Measurements from ENCODE around the gene MSANTD2. TPM values are rescaled to one million over a fixed set of nuclear protein-coding genes. Genes with fewer than 3 reads are reported as not detected.
A peak's percentile ranks its signal among the peaks of the same experiment; 100 is the strongest.

MSANTD2 gene
- total RNA-seq, 6 experiments from 2014 or later: 2.6 to 4.7 (median 3.6) TPM

- TF ChIP-seq POLR2A (IDR thresholded peaks at IDR 0.05): no peak
- no peak for TF ChIP-seq CTCF (IDR thresholded peaks at IDR 0.05)
- no peak for ATAC-seq
- H3K27me3 ChIP-seq: no peaks in the 10 kb centered on the region
- no peak overlapping the region for H3K4me3 ChIP-seq
- H3K4me1 ChIP-seq: peaks cover 0 to 9% (median 2%) of the 10 kb centered on the region in 4 donors
- H3K9me3 ChIP-seq: no peaks in the 10 kb centered on the region
- intact Hi-C loops (cut with DNase I): no loop called here
- WGBS (ENCODE audit: insufficient coverage, low coverage, low lambda C conversion rate, missing lambda C conversion rate): 81% methylated on average over 8 of the region's 8 CpGs
- H3K27ac ChIP-seq: peak overlapping the region in 1 of 3 donors; percentile 90
- H3K36me3 ChIP-seq: no peaks in the 10 kb centered on the region
- no peak for DNase-seq
These were observed 1.6 kb upstream of the MSANTD2 start for GRCh38 chr11:124801636-124802312.

GRCh38 chr11:124801014-124801413 is 808 bp upstream of the MSANTD2 start:
- Histone ChIP-seq H3K9me3 (no peaks in the 10 kb centered on the region), H3K27ac (peak overlapping the region; percentile 87 to 92 (median 90)), H3K27me3 (no peaks in the 10 kb centered on the region), H3K4me1 (peaks cover 0 to 9% (median 2%) of the 10 kb centered on the region in 4 donors), H3K4me3 (peak overlapping the region; percentile 61 to 93 (median 83)), H3K36me3 (no peaks in the 10 kb centered on the region)
- intact Hi-C loops (cut with DNase I): no loop called here
- WGBS (ENCODE audit: insufficient coverage, low coverage, low lambda C conversion rate, missing lambda C conversion rate): 9% methylated on average over 8 of the region's 8 CpGs
- DNase-seq (no peak), ATAC-seq (peak; percentile 1 to 19 (median 2))
- TF ChIP-seq CTCF (IDR thresholded peaks at IDR 0.05) (no peak), POLR2A (IDR thresholded peaks at IDR 0.05) (no peak)

GRCh38 chr11:124799348-124800225 is 619 bp downstream of the MSANTD2 start:
- TF ChIP-seq CTCF (IDR thresholded peaks at IDR 0.05): no peak
- no peak for TF ChIP-seq POLR2A (IDR thresholded peaks at IDR 0.05)
- DNase-seq: peak; percentile 37 to 65 (median 46)
- no peaks in the 10 kb centered on the region for H3K36me3 ChIP-seq
- intact Hi-C loops (cut with DNase I): no loop called here
- H3K9me3 ChIP-seq: no peaks in the 10 kb centered on the region
- H3K27me3 ChIP-seq: no peaks in the 10 kb centered on the region
- H3K4me1 ChIP-seq: peaks cover 0 to 9% (median 2%) of the 10 kb centered on the region in 4 donors
- peak; percentile 33 to 49 (median 42) for ATAC-seq
- under 1% methylated on average over 17 of the region's 83 CpGs for WGBS (ENCODE audit: insufficient coverage, low coverage, low lambda C conversion rate, missing lambda C conversion rate)
- H3K27ac ChIP-seq: peak overlapping the region; percentile 87 to 92 (median 90)
- peak overlapping the region; percentile 61 to 93 (median 83) for H3K4me3 ChIP-seq

- ATAC-seq: no peak
- peak overlapping the region; percentile 61 to 93 (median 83) for H3K4me3 ChIP-seq
- H3K4me1 ChIP-seq: peaks cover 0 to 9% (median 2%) of the 10 kb centered on the region in 4 donors
- no peaks in the 10 kb centered on the region for H3K9me3 ChIP-seq
- H3K27ac ChIP-seq: peak overlapping the region in 2 of 3 donors; percentile 87 to 90
- no peak for DNase-seq
- no peaks in the 10 kb centered on the region for H3K36me3 ChIP-seq
- TF ChIP-seq POLR2A (IDR thresholded peaks at IDR 0.05) (no peak), CTCF (IDR thresholded peaks at IDR 0.05) (no peak)
- WGBS (ENCODE audit: insufficient coverage, low coverage, low lambda C conversion rate, missing lambda C conversion rate): 11% methylated on average over 3 of the region's 8 CpGs
- intact Hi-C loops (cut with DNase I): no loop called here
- H3K27me3 ChIP-seq: no peaks in the 10 kb centered on the region
These were observed 1.2 kb downstream of the MSANTD2 start for GRCh38 chr11:124798991-124799347.

Data from right lobe of liver (tissue), 6 donors.